ENCODE results near the gene PKMYT1. TPM values are rescaled to one million over a fixed set of nuclear protein-coding genes. Genes with fewer than 3 reads are reported as not detected.
A peak's percentile ranks its signal among the peaks of the same experiment; 100 is the strongest.

The PKMYT1 gene
- total and polyA plus RNA-seq, 9 of the 15 experiments (the other 6 are each of a cell fraction or from before 2014, with no cell fraction given): 8.7 to 201 (median 37.8) TPM

GRCh38 chr16:2967211-2967631 is 13.0 kb downstream of the PKMYT1 start:
- WGBS (ENCODE audit: insufficient coverage, low coverage, missing lambda C conversion rate): 98% methylated on average over 13 of the region's 51 CpGs
- H4K20me1 ChIP-seq (replicated peaks; ENCODE audit: control insufficient read depth, insufficient read depth, low read length): peaks cover 18% of the 10 kb centered on the region
- H3K4me3 ChIP-seq: no peak overlapping the region
- FAIRE-seq: no peak
- no peak overlapping the region for H3K27ac ChIP-seq (ENCODE audit: extremely low read depth, low read depth, low read length)
- no peak overlapping the region for H3K4me2 ChIP-seq (ENCODE audit: insufficient read depth, low read length)
- peaks cover 22% of the 10 kb centered on the region for H3K79me2 ChIP-seq (ENCODE audit: control insufficient read depth, insufficient read depth, low read length)
- in situ Hi-C loops (cut with MboI) (no loop called here), intact Hi-C loops (cut with micrococcal nuclease) (loop anchor here (10.0 kb wide), 1 partner anchor 58 kb away; the partner anchor contains the start of genes HCFC1R1, THOC6 and TNFRSF12A)
- H3K27me3 ChIP-seq (ENCODE audit: control insufficient read depth in 2 of 2, insufficient read depth in 2 of 2, low read length in 2 of 2): no peaks in the 10 kb centered on the region
- no TSS peak for BruUV-seq (replicated peaks)
- no peaks in the 10 kb centered on the region for H3K9me3 ChIP-seq (replicated peaks; ENCODE audit: control insufficient read depth, insufficient read depth, low read depth, low read length)
- no peak overlapping the region for H3K9ac ChIP-seq (ENCODE audit: insufficient read depth in 1 of 2, low read depth in 2 of 2, low read length in 2 of 2)
- TF ChIP-seq ZNF551 (CRISPR knock-in tag; IDR thresholded peaks at IDR 0.05) (no peak), ZSCAN29 (IDR thresholded peaks at IDR 0.05) (no peak), SRSF7 (optimal IDR thresholded peaks at IDR 0.05; ENCODE audit: low read depth, low read length) (peak; percentile 24), CTBP1 (IDR thresholded peaks at IDR 0.05; ENCODE audit: borderline replicate concordance) (no peak)
- ChIA-PET POLR2A (interaction anchor here (1.2 kb wide), 1 partner anchor 10 kb away, joined by 3 read pairs; no protein-coding TSS in a partner anchor), CTCF (ENCODE audit: low intra/inter-chr PET ratio) (no interaction called here)
- DNase-seq (ENCODE audit: extremely low read depth in 1 of 4, low spot score in 3 of 4): no peak
- H3K4me1 ChIP-seq (replicated peaks in 1 of 2; ENCODE audit: control insufficient read depth in 2 of 2, insufficient read depth in 2 of 2, low read length in 2 of 2): peaks cover 17 to 97% of the 10 kb centered on the region in 2 experiments
- no peak for ATAC-seq
- peaks cover 3% of the 10 kb centered on the region for H3K9me1 ChIP-seq (ENCODE audit: control insufficient read depth, insufficient read depth, low read length)
- H2AFZ ChIP-seq (ENCODE audit: low read depth, low read length): no peak overlapping the region
- peaks cover 17% of the 10 kb centered on the region; the same call in 2 of the 3 replicates for H3K36me3 ChIP-seq (ENCODE audit: control insufficient read depth, insufficient read depth, low read length)

GRCh38 chr16:2966808-2967191 is 13.4 kb downstream of the PKMYT1 start:
- Histone ChIP-seq H3K9me1 (ENCODE audit: control insufficient read depth, insufficient read depth, low read length) (peaks cover 3% of the 10 kb centered on the region), H3K36me3 (ENCODE audit: control insufficient read depth, insufficient read depth, low read length) (peaks cover 13% of the 10 kb centered on the region; the same call in 1 of the 3 replicates), H3K4me2 (ENCODE audit: insufficient read depth, low read length) (no peak overlapping the region), H3K9me3 (replicated peaks; ENCODE audit: control insufficient read depth, insufficient read depth, low read depth, low read length) (no peaks in the 10 kb centered on the region), H3K4me3 (no peak overlapping the region), H3K27ac (ENCODE audit: extremely low read depth, low read depth, low read length) (no peak overlapping the region), H3K4me1 (replicated peaks in 1 of 2; ENCODE audit: control insufficient read depth in 2 of 2, insufficient read depth in 2 of 2, low read length in 2 of 2) (peaks cover 17 to 97% of the 10 kb centered on the region in 2 experiments), H4K20me1 (replicated peaks; ENCODE audit: control insufficient read depth, insufficient read depth, low read length) (peaks cover 15% of the 10 kb centered on the region), H3K27me3 (ENCODE audit: control insufficient read depth in 2 of 2, insufficient read depth in 2 of 2, low read length in 2 of 2) (no peaks in the 10 kb centered on the region), H2AFZ (ENCODE audit: low read depth, low read length) (no peak overlapping the region), H3K79me2 (ENCODE audit: control insufficient read depth, insufficient read depth, low read length) (peaks cover 22% of the 10 kb centered on the region), H3K9ac (ENCODE audit: insufficient read depth in 1 of 2, low read depth in 2 of 2, low read length in 2 of 2) (no peak overlapping the region)
- WGBS (ENCODE audit: insufficient coverage, low coverage, missing lambda C conversion rate): 99% methylated on average over 18 of the region's 46 CpGs
- no peak for ATAC-seq
- DNase-seq (ENCODE audit: extremely low read depth in 1 of 4, low spot score in 3 of 4): no peak
- no TSS peak for BruUV-seq (replicated peaks)
- no peak for FAIRE-seq
- POLR2A ChIA-PET: interaction anchor here (1.2 kb wide), 1 partner anchor 10 kb away, joined by 3 read pairs; no protein-coding TSS in a partner anchor
- peak; percentile 54; the same call in 1 of the 2 replicates for TF ChIP-seq ZBTB33 (CRISPR knock-in tag; IDR thresholded peaks at IDR 0.05)
- TF ChIP-seq, protein P1, sequence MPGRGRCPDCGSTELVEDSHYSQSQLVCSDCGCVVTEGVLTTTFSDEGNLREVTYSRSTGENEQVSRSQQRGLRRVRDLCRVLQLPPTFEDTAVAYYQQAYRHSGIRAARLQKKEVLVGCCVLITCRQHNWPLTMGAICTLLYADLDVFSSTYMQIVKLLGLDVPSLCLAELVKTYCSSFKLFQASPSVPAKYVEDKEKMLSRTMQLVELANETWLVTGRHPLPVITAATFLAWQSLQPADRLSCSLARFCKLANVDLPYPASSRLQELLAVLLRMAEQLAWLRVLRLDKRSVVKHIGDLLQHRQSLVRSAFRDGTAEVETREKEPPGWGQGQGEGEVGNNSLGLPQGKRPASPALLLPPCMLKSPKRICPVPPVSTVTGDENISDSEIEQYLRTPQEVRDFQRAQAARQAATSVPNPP (IDR thresholded peaks at IDR 0.05; ENCODE audit: borderline replicate concordance, insufficient read depth, insufficient read length): no peak
- in situ Hi-C loops (cut with MboI) (no loop called here), intact Hi-C loops (cut with micrococcal nuclease) (loop anchor here (10.0 kb wide), 1 partner anchor 58 kb away; the partner anchor contains the start of genes HCFC1R1, THOC6 and TNFRSF12A)
- CTCF ChIA-PET (ENCODE audit: low intra/inter-chr PET ratio): no interaction called here
